ENCODE data around the gene CRISP2. TPM values are rescaled to one million over a fixed set of nuclear protein-coding genes. Genes with fewer than 3 reads are reported as not detected.

Gene CRISP2, protein sequence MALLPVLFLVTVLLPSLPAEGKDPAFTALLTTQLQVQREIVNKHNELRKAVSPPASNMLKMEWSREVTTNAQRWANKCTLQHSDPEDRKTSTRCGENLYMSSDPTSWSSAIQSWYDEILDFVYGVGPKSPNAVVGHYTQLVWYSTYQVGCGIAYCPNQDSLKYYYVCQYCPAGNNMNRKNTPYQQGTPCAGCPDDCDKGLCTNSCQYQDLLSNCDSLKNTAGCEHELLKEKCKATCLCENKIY
- not detected in 5 replicates for total RNA-seq (2022; extraction: Qiagen RNA extraction; ENCODE audit: low read depth)

DNA sequence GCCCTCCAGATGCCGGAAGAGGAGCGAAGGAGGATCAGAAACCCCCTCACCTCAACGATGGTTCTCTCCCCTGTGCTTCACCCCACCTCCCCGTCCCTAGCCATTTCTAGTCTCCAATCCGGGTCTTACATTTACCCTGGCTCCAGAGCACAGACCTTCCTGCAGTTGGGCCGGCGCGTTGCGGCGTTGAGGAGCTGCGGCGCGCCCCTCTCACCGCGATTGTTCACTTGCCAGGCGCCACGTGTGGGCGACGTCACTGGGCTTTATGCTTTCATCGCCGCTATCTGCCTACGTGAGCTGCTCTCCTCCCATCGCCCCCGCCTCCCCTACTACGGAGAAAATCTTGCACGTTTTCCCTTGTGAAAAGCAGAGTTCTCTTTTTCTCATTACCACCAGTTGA is at the start of gene CRISP2:
TSS of gene CRISP2 (minus strand) at position 198 of the 400 bp plus-strand sequence. CDS start 4,347 bp downstream, outside the sequence.

DNA sequence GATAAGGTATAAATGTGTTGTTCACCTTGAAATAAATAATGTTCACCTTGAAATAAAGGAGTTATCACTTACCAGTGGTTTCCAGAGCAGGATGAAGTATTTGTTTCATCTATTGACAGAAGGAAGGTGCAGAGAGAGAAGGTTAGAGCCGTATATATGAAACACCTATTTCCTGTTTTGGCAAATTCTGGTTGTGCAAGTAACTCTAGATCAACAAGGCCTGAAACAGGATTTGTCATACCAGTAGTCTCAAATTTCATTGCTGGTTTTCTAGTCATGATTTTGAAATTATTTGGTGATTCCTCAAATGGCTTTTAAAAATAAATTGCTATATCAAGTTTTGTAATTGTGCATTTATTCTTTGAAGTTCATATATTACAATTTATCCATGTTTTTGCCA is 30.9 kb upstream of the CRISP2 start, which contains the start of gene CRISP3:
TSS of gene CRISP3 (minus strand) at position 130 of the 400 bp plus-strand sequence. CDS start at position 109, 21 bp downstream.

Other genes with a start within 250 kb of the CRISP2 start
- gene GLYATL3, start 213.6 kb downstream of the CRISP2 start, total RNA-seq (2022; extraction: Qiagen RNA extraction; ENCODE audit: low read depth) = not detected in 5 replicates
- 21.2 to 29.9 TPM (median 24.9 TPM) in 5 replicates for gene C6orf141, start 162.9 kb downstream of the CRISP2 start, total RNA-seq (2022; extraction: Qiagen RNA extraction; ENCODE audit: low read depth)
- gene RHAG, start 76.7 kb downstream of the CRISP2 start, total RNA-seq (2022; extraction: Qiagen RNA extraction; ENCODE audit: low read depth) = 0.05 to 0.07 TPM in 2 of 5 replicates, not detected in the others
- not detected in 5 replicates for gene CRISP3, start 30.8 kb upstream of the CRISP2 start, total RNA-seq (2022; extraction: Qiagen RNA extraction; ENCODE audit: low read depth)
- gene PGK2, start 73.7 kb upstream of the CRISP2 start, total RNA-seq (2022; extraction: Qiagen RNA extraction; ENCODE audit: low read depth) = not detected in 5 replicates
- not detected in 5 replicates for gene CRISP1, start 153.0 kb upstream of the CRISP2 start, total RNA-seq (2022; extraction: Qiagen RNA extraction; ENCODE audit: low read depth)